HPDE6-E6E7 (cell line): ENCODE measurements around the gene NDUFB6.
"Not testable (repeated sequence)": the region's sequence is repeated elsewhere in the genome, so short reads cannot be mapped to it uniquely, and the experiment has no call there.

Experiments used
- DNase-seq: peaks from one replicate; pipeline ENCODE4 v3.0.0; 2011; ENCODE audit warnings: missing footprints; ENCODE audit errors: extremely low spot score

NDUFB6 gene

DNA sequence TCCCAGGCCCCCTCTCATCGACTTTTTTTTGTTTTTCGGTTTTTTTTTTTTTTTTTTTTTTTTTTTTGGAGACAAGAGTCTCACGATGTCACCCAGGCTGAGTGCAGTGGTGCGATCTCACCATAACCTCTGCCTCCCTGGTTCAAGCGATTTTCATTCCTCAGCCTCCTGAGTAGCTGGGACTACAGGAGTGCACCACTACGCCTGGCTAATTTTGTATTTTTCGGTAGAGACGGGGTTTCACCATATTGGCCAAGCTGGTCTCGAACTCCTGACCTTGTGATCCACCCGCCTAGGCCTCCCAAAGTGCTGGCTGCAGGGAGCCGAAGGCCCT lies 48.4 kb downstream of the NDUFB6 start:
- not testable (repeated sequence) for DNase-seq

DNA sequence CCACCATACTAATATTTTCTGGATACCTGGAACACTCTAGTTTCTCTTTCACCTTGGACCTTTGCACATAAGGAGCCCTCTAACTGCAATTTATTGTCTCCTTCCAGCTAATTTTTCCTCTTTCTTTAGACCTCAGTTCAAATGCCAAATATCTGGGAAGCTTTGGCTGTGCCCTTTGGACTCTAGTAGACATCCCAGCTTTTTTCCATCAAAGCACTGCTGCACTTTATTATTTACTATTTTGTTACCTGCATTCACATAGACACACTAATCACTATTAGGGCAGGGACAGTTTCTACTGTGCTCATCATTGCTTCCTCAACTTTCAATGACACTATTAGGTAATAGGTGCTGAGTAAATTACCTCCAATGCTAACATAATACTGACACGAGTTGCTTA lies 49.0 kb downstream of the NDUFB6 start:
- no peak for DNase-seq

DNA sequence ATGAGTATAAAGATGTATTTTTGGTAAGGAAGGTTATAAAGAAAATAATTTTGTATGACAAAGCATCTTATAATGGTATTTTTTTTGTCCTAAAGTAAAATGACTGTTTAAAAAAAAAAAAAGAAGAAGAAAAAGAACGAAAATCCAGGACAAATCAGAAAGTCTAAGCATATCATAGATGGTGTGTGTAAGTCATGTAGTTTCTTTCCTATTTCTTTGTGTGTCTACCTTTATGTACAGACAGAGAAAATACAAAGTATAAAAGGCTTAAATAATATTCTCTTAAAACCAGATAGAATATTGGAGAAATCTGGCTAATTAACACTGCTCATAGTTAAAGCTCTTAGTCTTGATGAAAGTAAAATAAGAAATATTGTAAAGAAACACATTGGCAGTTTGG lies 54.7 kb downstream of the NDUFB6 start:
- no peak for DNase-seq

DNA sequence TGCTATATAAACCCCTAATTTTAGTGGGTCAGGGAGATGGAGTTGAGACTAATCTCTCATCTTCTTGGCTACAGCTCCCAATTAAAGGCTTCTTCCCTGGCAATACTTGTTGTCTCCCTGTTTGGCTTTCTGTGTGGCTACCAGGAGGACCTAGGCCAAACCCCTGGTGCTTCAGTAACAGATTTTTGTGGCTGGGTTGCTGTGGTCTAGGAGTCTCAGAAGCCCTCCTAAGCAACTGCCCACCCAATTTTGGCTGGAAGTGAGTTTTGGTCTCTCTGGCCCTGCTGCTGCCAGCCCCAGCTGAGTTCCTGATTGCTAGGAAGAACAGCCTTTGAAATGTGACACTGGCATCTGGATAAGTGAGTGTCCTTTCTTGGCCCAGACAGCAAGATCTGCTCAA lies 56.7 kb downstream of the NDUFB6 start:
- DNase-seq: no peak

DNA sequence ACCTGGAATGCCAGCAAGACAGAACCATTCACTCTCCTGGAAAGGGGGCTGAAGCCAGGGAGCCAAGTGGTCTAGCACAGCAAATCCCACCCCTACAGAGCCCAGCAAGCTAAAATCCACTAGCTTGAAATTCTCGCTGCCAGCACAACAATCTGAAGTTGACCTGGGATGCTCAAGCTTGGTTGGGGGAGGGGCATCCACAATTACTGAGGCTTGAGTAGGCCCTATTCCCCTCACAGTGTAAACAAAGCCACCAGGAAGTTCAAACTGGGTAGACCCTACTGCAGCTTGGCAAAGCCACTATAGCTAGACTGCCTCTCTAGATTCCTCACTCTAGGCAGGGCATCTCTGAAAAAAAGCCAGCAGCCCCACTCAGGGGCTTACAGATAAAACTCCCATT lies 64.2 kb downstream of the NDUFB6 start:
- DNase-seq: no peak

DNA sequence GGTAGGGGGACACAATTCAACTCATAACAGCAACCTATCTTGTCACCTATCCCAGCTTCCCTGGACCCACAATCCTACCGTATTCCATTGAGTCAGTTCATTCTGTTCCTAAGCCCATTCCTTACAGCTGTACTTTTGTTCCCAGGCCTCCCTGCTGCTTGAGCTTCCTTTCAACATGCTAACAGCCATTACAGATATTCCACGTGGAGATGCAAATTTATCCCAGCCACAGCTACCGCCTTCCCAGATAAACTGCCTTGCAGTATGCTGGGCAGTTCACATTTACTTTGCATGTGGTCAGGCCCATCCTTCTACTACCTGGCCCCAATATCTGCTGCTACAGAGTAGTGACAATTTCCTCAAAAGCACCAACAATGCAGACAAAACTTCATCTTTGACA lies 70.0 kb downstream of the NDUFB6 start:
- DNase-seq: no peak
